Endothelial cell of umbilical vein (primary cell): Measurements from ENCODE around the gene ZNF740. TPM values are rescaled to one million over a fixed set of nuclear protein-coding genes. Genes with fewer than 3 reads are reported as not detected.

Experiments used
- BruUV-seq: library from RNA; stranded (reverse); fragments of 400-500 nt; replicated peaks from 2 replicates; lab custom pipeline; 2021; lab: Mats Ljungman, UMichigan
- CTCF ChIA-PET: fragments of 300-600, 350-600 bp; sonication (Branson Sonifier 250); formaldehyde crosslinking; loops from one replicate; lab custom pipeline; 2021; ENCODE audit warnings: antibody characterized with exemption, inconsistent platforms; lab: Charles Lee
- POLR2A ChIA-PET: fragments of 300-600, 350-600 bp; sonication (Branson Sonifier 250); formaldehyde crosslinking; loops from one replicate; lab custom pipeline; 2021; ENCODE audit warnings: antibody characterized with exemption, inconsistent platforms; lab: Charles Lee
- DNase-seq: peaks from one replicate; pipeline ENCODE4 v3.0.0-alpha.2; 2011; ENCODE audit warnings: low read depth, low spot score
- FAIRE-seq: peaks from 2 replicates; lab custom pipeline; 2011; peaks lifted over from hg19 to GRCh38; lab: Jason Lieb, UNC
- H2AFZ ChIP-seq: 2 replicates; pipeline ENCODE4 v1.6.0; 2012; ENCODE audit warnings: low read depth, low read length, control low read depth, inconsistent platforms
- H3K27ac ChIP-seq: 2 replicates; pipeline ENCODE4 v1.5.1; 2011; ENCODE audit warnings: low read depth, mild to moderate bottlenecking, control low read depth, low read length, moderate library complexity; ENCODE audit not compliant: insufficient read depth
- H3K27me3 ChIP-seq, 2 experiments: 2 replicates each; pipeline versions ENCODE4 v1.6.0 to v1.6.1; 2011; ENCODE audit warnings: low read length in 2 of 2, mixed read lengths in 1 of 2; ENCODE audit not compliant: control insufficient read depth in 2 of 2, insufficient read depth in 2 of 2
- H3K36me3 ChIP-seq, 2 experiments: 2 replicates in 1 of 2; 3 replicates in 1 of 2; pipeline ENCODE4 v1.5.1; 2011; ENCODE audit warnings: low read length in 2 of 2, mild to moderate bottlenecking in 1 of 2, moderate library complexity in 1 of 2; ENCODE audit not compliant: control insufficient read depth in 2 of 2, insufficient read depth in 2 of 2; ENCODE audit errors: extremely low read depth in 1 of 2
- H3K4me1 ChIP-seq: 3 replicates; pipeline ENCODE4 v1.5.1; 2011; ENCODE audit warnings: mild to moderate bottlenecking, low read length; ENCODE audit not compliant: control insufficient read depth, insufficient read depth; ENCODE audit errors: extremely low read depth
- H3K4me2 ChIP-seq: 2 replicates; pipeline ENCODE4 v1.6.1; 2011; ENCODE audit warnings: low read length, control low read depth, mixed read lengths; ENCODE audit not compliant: insufficient read depth
- H3K4me3 ChIP-seq, 3 experiments: fragments of 200-600 bp in 1 of 3; sonication (generic), shearing (Covaris generic) in 1 of 3; replicated peaks in 1 of 3; 2 replicates each; pipeline ENCODE4 v1.5.1; 2011 to 2016; ENCODE audit warnings: control low read depth in 3 of 3, low read length in 3 of 3, mild to moderate bottlenecking in 2 of 3, inconsistent platforms in 1 of 3, low read depth in 1 of 3, moderate library complexity in 1 of 3; ENCODE audit not compliant: insufficient read depth in 1 of 3
- H3K79me2 ChIP-seq: 2 replicates; pipeline ENCODE4 v1.6.0; 2012; ENCODE audit warnings: low read length, inconsistent platforms; ENCODE audit not compliant: control insufficient read depth, insufficient read depth
- H3K9ac ChIP-seq: replicated peaks from 2 replicates; pipeline ENCODE3; 2011; ENCODE audit warnings: low read length, control low read depth; ENCODE audit not compliant: insufficient read depth; ENCODE audit errors: extremely low read depth
- H3K9me1 ChIP-seq: replicated peaks from 3 replicates; pipeline ENCODE4 v1.6.0; 2011; ENCODE audit warnings: mild to moderate bottlenecking, low read length; ENCODE audit not compliant: control insufficient read depth, insufficient read depth; ENCODE audit errors: extremely low read depth
- H3K9me3 ChIP-seq: replicated peaks from 2 replicates; pipeline ENCODE4 v1.5.1; 2012; ENCODE audit warnings: low read length, inconsistent platforms; ENCODE audit not compliant: control insufficient read depth, insufficient read depth
- H4K20me1 ChIP-seq: replicated peaks from 2 replicates; pipeline ENCODE3; 2011; ENCODE audit warnings: mild to moderate bottlenecking, low read length; ENCODE audit not compliant: control insufficient read depth, insufficient read depth; ENCODE audit errors: extremely low read depth
- FOS ChIP-seq: IDR thresholded peaks from 2 replicates; pipeline ENCODE4 v1.6.1; 2011; ENCODE audit warnings: mild to moderate bottlenecking, low read length, moderate library complexity, borderline replicate concordance; ENCODE audit not compliant: insufficient read depth
- GATA2 ChIP-seq: IDR thresholded peaks from 2 replicates; pipeline ENCODE4 v1.7.0; 2011; ENCODE audit warnings: low read depth, mild to moderate bottlenecking, moderate library complexity, mixed read lengths, low read length; ENCODE audit not compliant: insufficient read length, insufficient read depth
- JUN ChIP-seq: IDR thresholded peaks from 2 replicates; pipeline ENCODE4 v1.6.1; 2011; ENCODE audit warnings: borderline replicate concordance, low read depth; ENCODE audit not compliant: insufficient read length, insufficient read depth
- MAX ChIP-seq: IDR thresholded peaks from 2 replicates; pipeline ENCODE4 v1.6.1; 2011; ENCODE audit not compliant: insufficient read depth, insufficient read length
- MYC ChIP-seq: IDR thresholded peaks from one replicate; pipeline ENCODE4 v1.6.1; 2011; ENCODE audit warnings: mild to moderate bottlenecking, low read depth, low read length
- POLR2A ChIP-seq: IDR thresholded peaks from 2 replicates; pipeline ENCODE4 v1.6.1; 2012; ENCODE audit warnings: low read depth, mild to moderate bottlenecking, control low read depth, low read length
- POLR2AphosphoS5 ChIP-seq: IDR thresholded peaks from 2 replicates; pipeline ENCODE4 v1.6.1; 2012; ENCODE audit warnings: low read depth, mild to moderate bottlenecking, control low read depth, low read length, moderate library complexity; ENCODE audit not compliant: insufficient read depth
- dilution Hi-C: fragments of 300-500 bp; cut with MboI; formaldehyde crosslinking; loops from one replicate; pipeline ENCODE4 v1.15.0; 2019; ENCODE audit warnings: low sequenced_read_pairs; ENCODE audit not compliant: extremely low pct_ligation_motif_present
- intact Hi-C: fragments of 100-400 bp; cut with micrococcal nuclease; formaldehyde crosslinking; loops from one replicate; pipeline ENCODE4 v1.10.0; 2022
- polyA plus RNA-seq, 4 experiments: library from polyadenylated mRNA; depleted of rRNA in 3 of 4; stranded (reverse) in 3 of 4; unstranded in 1 of 4; fragments of >200 nt; gene quantifications; 2 replicates each; pipeline versions ENCODE4 v1.2.1 to v1.2.3, GENCODE V29; 2011 to 2012; ENCODE audit warnings: missing spikeins in 1 of 4
- total RNA-seq: library from RNA; stranded (reverse); gene quantifications from 2 replicates; pipeline ENCODE4 v1.2.3, GENCODE V29; 2021

Gene ZNF740
- total and polyA plus RNA-seq, 2 donors (not counting 3 experiments of a cell fraction or from before 2014, with no cell fraction given) = 10.5 to 38.1 TPM

DNA sequence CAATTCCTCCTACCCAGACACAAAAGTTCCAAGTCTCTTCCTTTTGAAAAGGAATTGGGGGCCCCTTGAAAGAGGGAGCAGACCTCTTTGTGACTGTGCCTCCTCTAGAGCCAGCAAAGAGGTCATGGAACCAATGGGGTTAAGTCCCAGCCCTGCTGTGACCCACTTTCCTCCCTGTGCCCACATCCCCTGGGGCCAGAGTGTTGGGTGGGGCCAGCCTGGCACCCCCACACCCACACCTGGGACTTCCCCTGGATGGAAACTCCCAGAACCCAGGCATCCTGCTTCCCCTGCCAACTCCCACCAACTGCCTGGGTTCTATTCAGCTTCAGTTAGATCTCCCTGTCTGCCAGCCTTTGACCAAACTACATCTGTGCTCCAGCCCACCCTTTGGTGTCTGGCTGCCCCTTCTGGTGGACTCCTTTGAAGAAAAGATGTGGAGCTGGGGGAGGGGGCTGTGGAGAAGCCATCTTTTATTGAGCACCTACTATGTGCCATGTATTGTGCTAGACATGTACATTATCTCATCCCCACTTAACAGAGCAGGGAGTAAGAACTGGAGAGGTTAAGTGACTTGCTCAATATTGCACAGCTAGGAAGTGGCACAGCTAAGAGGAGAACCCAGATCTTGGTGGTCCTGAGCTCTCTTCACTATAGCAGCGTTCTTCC is 56.1 kb downstream of the ZNF740 start:
- Histone ChIP-seq H3K4me3 (no peak overlapping the region), H3K79me2 (no peaks in the 10 kb centered on the region), H3K9me1 (no peaks in the 10 kb centered on the region), H3K9ac (no peak overlapping the region), H3K27ac (no peak overlapping the region), H3K36me3 (no peaks in the 10 kb centered on the region), H3K27me3 (peaks cover 16 to 22% of the 10 kb centered on the region in 2 experiments), H2AFZ (no peak overlapping the region), H3K4me1 (no peaks in the 10 kb centered on the region), H3K4me2 (no peak overlapping the region), H3K9me3 (no peaks in the 10 kb centered on the region), H4K20me1 (no peaks in the 10 kb centered on the region)
- TF ChIP-seq JUN (no peak), FOS (no peak), POLR2AphosphoS5 (no peak), MAX (no peak), POLR2A (no peak), GATA2 (no peak), MYC (no peak)
- BruUV-seq = no TSS peak
- ChIA-PET POLR2A (no interaction called here), CTCF (interaction anchor here (1.0 to 1.4 kb wide), 3 partner anchors 11 to 23 kb away, joined by 3 to 8 read pairs (median 4); no protein-coding TSS in a partner anchor)
- intact Hi-C loops (no loop called here), dilution Hi-C loops (no loop called here)
- DNase-seq (no peak), FAIRE-seq (no peak)
